ENCODE results near the gene SLC9B1.

GRCh38 chr4:103012551-103012950, 7.0 kb downstream of the SLC9B1 start:
- TF ChIP-seq CTCF (IDR thresholded peaks at IDR 0.05; ENCODE audit: low read depth, low read length) = no peak
- no peak for TF ChIP-seq EZH2phosphoT487 (IDR thresholded peaks at IDR 0.05; ENCODE audit: low read depth)
